ENCODE data around the gene C1orf87. TPM values are rescaled to one million over a fixed set of nuclear protein-coding genes. Genes with fewer than 3 reads are reported as not detected.
A peak's percentile ranks its signal among the peaks of the same experiment; 100 is the strongest.

C1orf87 gene
- total and polyA plus RNA-seq, 2 donors (not counting 1 experiment from before 2014, with no cell fraction given) = 0.10 to 0.50 TPM

DNA sequence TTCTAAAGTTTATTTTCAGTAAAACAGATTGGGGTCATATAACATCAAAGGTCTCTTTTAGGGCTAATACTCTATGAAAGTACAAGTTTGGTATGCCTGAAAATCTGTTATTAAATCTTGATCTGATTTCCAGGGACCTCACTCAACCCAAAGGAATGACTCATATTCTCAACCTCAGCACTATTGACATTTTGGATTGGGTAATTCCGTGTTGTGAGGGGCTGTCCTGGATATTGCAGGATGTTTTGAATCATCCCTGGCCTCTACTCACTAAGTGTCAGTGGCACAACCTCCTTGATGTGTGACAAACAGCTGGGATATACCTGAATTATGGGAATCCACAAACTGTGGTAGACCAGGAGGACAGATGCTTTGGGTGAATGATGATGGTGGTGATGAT lies 95.5 kb downstream of the C1orf87 start:
- H3K36me3 ChIP-seq (ENCODE audit: control insufficient read depth, insufficient read depth, low read length) = no peaks in the 10 kb centered on the region
- H3K27me3 ChIP-seq (ENCODE audit: control insufficient read depth, insufficient read depth, low read length) = peaks cover 2% of the 10 kb centered on the region
- H3K27ac ChIP-seq (ENCODE audit: insufficient read depth, low read length) = no peak overlapping the region
- DNase-seq (ENCODE audit: low read depth in 2 of 2) = peak in 1 of 2 donors; percentile 20
- H3K9ac ChIP-seq (ENCODE audit: insufficient read depth, low read length) = no peak overlapping the region
- H2AFZ ChIP-seq (ENCODE audit: low read length) = no peak overlapping the region
- TF ChIP-seq, protein P1, sequence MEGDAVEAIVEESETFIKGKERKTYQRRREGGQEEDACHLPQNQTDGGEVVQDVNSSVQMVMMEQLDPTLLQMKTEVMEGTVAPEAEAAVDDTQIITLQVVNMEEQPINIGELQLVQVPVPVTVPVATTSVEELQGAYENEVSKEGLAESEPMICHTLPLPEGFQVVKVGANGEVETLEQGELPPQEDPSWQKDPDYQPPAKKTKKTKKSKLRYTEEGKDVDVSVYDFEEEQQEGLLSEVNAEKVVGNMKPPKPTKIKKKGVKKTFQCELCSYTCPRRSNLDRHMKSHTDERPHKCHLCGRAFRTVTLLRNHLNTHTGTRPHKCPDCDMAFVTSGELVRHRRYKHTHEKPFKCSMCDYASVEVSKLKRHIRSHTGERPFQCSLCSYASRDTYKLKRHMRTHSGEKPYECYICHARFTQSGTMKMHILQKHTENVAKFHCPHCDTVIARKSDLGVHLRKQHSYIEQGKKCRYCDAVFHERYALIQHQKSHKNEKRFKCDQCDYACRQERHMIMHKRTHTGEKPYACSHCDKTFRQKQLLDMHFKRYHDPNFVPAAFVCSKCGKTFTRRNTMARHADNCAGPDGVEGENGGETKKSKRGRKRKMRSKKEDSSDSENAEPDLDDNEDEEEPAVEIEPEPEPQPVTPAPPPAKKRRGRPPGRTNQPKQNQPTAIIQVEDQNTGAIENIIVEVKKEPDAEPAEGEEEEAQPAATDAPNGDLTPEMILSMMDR (conservative IDR thresholded peaks at IDR 0.05 in 1 of 2, IDR thresholded peaks at IDR 0.05 in 1 of 2; ENCODE audit: low read depth in 1 of 2, low read length in 2 of 2) = no peak
- TF ChIP-seq EZH2 (IDR thresholded peaks at IDR 0.05; ENCODE audit: low read length, missing control alignments) = no peak
- no peaks in the 10 kb centered on the region for H3K9me3 ChIP-seq (ENCODE audit: control insufficient read depth, insufficient read depth, low read depth, low read length)
- H4K20me1 ChIP-seq (ENCODE audit: control insufficient read depth, extremely low read depth, insufficient read depth, low read length) = no peaks in the 10 kb centered on the region
- H3K4me1 ChIP-seq (ENCODE audit: control insufficient read depth, extremely low read depth, insufficient read depth, low read length) = no peaks in the 10 kb centered on the region
- H3K4me2 ChIP-seq (ENCODE audit: extremely low read depth, insufficient read depth, low read length) = no peak overlapping the region
- no peaks in the 10 kb centered on the region for H3K79me2 ChIP-seq (ENCODE audit: control insufficient read depth, insufficient read depth, low read length)
- H3K4me3 ChIP-seq (replicated peaks in 1 of 4; ENCODE audit: control extremely low read depth in 1 of 4, insufficient read depth in 1 of 4, low read depth in 3 of 4, low read length in 4 of 4) = no peak overlapping the region

DNA sequence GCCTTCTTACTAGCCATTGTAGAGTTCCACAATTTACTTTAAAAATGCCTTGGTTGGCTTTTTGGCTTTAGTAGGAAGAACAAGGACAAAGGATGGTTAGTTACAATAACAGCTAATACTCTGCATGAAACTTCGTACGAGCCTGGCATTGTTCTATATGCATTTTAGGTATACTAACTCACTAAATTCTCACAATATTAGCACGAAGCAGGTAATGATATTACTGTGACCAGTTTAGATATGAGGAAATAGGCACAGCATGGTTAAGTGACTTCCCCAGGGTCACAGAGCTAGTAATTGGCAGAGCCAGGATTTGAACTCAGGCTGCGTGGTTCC lies 96.5 kb downstream of the C1orf87 start:
- Histone ChIP-seq H3K4me3 (replicated peaks in 1 of 4; ENCODE audit: control extremely low read depth in 1 of 4, insufficient read depth in 1 of 4, low read depth in 3 of 4, low read length in 4 of 4) (no peak overlapping the region), H3K79me2 (ENCODE audit: control insufficient read depth, insufficient read depth, low read length) (no peaks in the 10 kb centered on the region), H3K36me3 (ENCODE audit: control insufficient read depth, insufficient read depth, low read length) (no peaks in the 10 kb centered on the region), H3K9me3 (ENCODE audit: control insufficient read depth, insufficient read depth, low read depth, low read length) (no peaks in the 10 kb centered on the region), H3K27me3 (ENCODE audit: control insufficient read depth, insufficient read depth, low read length) (peaks cover 2% of the 10 kb centered on the region), H3K9ac (ENCODE audit: insufficient read depth, low read length) (no peak overlapping the region), H3K4me2 (ENCODE audit: extremely low read depth, insufficient read depth, low read length) (no peak overlapping the region), H3K27ac (ENCODE audit: insufficient read depth, low read length) (no peak overlapping the region), H2AFZ (ENCODE audit: low read length) (no peak overlapping the region), H3K4me1 (ENCODE audit: control insufficient read depth, extremely low read depth, insufficient read depth, low read length) (no peaks in the 10 kb centered on the region), H4K20me1 (ENCODE audit: control insufficient read depth, extremely low read depth, insufficient read depth, low read length) (no peaks in the 10 kb centered on the region)
- no peak for DNase-seq (ENCODE audit: low read depth in 2 of 2)
- TF ChIP-seq, protein P1 (conservative IDR thresholded peaks at IDR 0.05 in 1 of 2, IDR thresholded peaks at IDR 0.05 in 1 of 2; ENCODE audit: low read depth in 1 of 2, low read length in 2 of 2) = no peak
- TF ChIP-seq EZH2 (IDR thresholded peaks at IDR 0.05; ENCODE audit: low read length, missing control alignments) = no peak

DNA sequence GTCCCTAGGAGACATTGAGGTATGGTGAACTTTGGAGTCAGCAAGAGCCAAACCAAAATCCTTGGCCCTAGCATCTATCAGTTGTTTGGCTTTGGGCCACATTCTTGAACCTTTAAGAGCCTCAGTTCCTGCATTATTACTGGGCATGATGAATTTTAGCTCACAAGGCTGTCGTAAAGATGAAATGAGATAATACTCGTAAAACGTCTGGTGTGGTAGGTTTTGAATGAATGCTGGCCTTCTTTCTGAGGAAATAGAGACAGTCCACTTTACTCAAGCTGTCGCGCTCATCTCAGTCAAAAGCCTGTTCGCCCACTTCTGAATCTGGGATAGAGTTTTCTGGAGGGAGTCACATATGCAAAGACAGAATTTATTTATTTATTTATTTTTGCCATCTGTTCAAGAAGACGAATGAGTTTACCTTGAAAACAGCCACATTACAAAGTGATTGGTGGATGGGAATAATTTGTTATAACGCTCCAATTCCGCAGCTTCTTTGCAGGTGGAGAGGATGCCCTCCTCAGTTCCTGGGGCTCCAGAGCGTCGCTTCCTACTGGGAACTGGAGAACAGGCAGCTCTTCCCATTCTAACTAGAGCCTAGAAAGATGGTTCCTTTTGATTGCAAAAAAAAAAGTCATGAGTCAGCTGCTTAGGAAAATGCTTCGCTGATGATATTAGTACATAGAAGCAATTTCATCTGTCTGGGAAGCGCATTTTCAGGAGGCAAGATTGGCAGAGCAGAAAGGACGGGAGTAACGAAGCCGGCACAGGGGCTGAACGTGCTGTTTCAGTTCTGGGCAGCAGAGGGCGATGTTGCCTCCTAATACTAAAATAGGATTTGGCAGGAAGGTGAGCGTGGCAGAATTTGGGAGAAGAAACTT lies 97.1 kb downstream of the C1orf87 start:
- H3K4me2 ChIP-seq (ENCODE audit: extremely low read depth, insufficient read depth, low read length) = no peak overlapping the region
- no peaks in the 10 kb centered on the region for H3K36me3 ChIP-seq (ENCODE audit: control insufficient read depth, insufficient read depth, low read length)
- no peak overlapping the region for H2AFZ ChIP-seq (ENCODE audit: low read length)
- no peak overlapping the region for H3K27ac ChIP-seq (ENCODE audit: insufficient read depth, low read length)
- peak; percentile 38 to 71 for DNase-seq (ENCODE audit: low read depth in 2 of 2)
- H3K9ac ChIP-seq (ENCODE audit: insufficient read depth, low read length) = no peak overlapping the region
- TF ChIP-seq, protein P1 (conservative IDR thresholded peaks at IDR 0.05 in 1 of 2, IDR thresholded peaks at IDR 0.05 in 1 of 2; ENCODE audit: low read depth in 1 of 2, low read length in 2 of 2) = peak; percentile 85 to 94
- TF ChIP-seq EZH2 (IDR thresholded peaks at IDR 0.05; ENCODE audit: low read length, missing control alignments) = no peak
- no peaks in the 10 kb centered on the region for H3K79me2 ChIP-seq (ENCODE audit: control insufficient read depth, insufficient read depth, low read length)
- no peaks in the 10 kb centered on the region for H4K20me1 ChIP-seq (ENCODE audit: control insufficient read depth, extremely low read depth, insufficient read depth, low read length)
- H3K27me3 ChIP-seq (ENCODE audit: control insufficient read depth, insufficient read depth, low read length) = peaks cover 2% of the 10 kb centered on the region
- H3K9me3 ChIP-seq (ENCODE audit: control insufficient read depth, insufficient read depth, low read depth, low read length) = no peaks in the 10 kb centered on the region
- no peaks in the 10 kb centered on the region for H3K4me1 ChIP-seq (ENCODE audit: control insufficient read depth, extremely low read depth, insufficient read depth, low read length)
- H3K4me3 ChIP-seq (replicated peaks in 1 of 4; ENCODE audit: control extremely low read depth in 1 of 4, insufficient read depth in 1 of 4, low read depth in 3 of 4, low read length in 4 of 4) = no peak overlapping the region

Data from fibroblast of lung (primary cell).